ENCODE data around the gene OR5AU1.

OR5AU1 gene

DNA sequence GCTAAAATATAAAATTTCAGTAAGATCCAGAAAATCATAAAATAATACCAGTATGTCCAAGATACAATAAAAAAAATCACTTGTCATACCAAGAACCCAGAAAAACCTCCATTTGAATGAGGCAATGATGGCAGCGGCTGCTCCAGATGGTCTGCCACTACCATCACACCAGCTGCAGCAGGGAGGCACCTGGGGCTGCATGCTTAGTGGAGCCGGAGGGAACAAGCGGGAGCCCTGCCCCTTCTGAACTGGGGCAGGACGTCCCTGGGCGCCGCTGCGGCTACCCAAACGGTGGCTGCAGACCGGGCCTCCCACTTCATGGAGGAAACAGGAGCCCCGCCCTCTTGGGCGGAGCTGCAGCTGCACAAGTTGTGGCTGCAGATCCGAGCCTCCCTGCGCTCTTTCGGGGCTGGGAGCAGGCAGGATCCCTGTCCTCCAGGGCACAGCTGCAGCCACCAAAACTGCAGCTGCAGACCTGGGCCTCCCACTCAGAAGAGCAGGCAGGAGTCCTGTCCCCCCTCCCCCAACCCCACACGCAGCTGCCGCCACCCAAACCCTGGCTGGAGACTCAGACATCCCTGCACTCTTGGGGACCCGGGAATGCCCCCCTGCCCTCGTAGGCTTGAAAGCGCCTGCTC, 36.1 kb upstream of the OR5AU1 start:
- no peak for TF ChIP-seq ZFX (IDR thresholded peaks at IDR 0.05; ENCODE audit: borderline replicate concordance)
- TF ChIP-seq CTCF (IDR thresholded peaks at IDR 0.05), result no peak

DNA sequence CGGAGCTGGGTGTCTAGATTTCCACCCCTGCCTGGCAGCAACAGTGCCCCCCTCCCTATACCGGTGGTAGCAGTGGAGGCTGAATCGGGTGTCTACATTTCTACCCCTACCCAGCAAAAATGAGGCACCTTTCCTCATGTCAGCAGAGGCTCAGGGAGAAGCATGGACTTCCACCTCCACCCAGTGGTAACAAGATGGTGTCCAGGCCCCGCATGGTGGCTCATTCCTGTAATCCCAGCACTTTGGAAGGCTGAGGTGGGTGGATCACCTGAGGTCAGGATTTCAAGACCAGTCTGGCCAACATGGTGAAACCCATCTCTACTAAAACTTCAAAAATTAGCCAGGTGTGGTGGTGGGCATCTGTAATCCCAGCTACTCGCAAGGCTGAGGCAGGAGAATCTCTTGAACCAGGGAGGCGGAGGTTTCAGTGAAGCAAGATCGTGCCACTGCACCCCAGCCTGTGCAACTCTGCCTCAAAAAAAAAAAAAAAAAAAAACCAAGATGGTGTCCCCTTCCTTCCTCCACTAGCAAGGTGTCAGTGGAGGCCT, 35.5 kb upstream of the OR5AU1 start:
- no peak for TF ChIP-seq CTCF (IDR thresholded peaks at IDR 0.05)
- no peak for TF ChIP-seq ZFX (IDR thresholded peaks at IDR 0.05; ENCODE audit: borderline replicate concordance)
- H3K27ac ChIP-seq, result no peak overlapping the region

More for the DNA sequence above, 36.1 kb upstream of the OR5AU1 start:
- no peak overlapping the region for H3K27ac ChIP-seq

DNA sequence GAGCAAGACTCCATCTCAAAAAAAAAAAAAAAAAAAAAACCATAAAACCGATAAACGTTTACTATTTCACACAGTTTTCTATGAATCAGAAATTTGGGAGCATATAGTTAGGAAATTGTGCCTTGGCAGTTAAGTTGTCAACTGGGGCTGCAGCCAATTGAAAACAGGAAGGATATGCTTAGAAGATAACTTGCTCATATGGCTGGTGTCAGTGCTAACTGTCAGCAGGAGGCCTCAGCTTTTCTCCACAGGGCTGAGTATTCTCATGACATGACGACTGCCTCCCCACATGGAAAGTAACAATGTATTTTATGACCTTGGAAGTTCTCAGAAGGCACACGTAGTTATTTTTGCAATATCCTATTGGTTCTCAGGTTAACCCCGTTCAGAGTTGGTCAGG, 29.6 kb upstream of the OR5AU1 start:
- no peak overlapping the region for H3K27ac ChIP-seq
- TF ChIP-seq CTCF (IDR thresholded peaks at IDR 0.05) (no peak), ZFX (IDR thresholded peaks at IDR 0.05; ENCODE audit: borderline replicate concordance) (no peak)

- no peak for TF ChIP-seq ZFX (IDR thresholded peaks at IDR 0.05; ENCODE audit: borderline replicate concordance)
- TF ChIP-seq CTCF (IDR thresholded peaks at IDR 0.05), result no peak
- H3K27ac ChIP-seq, result no peak overlapping the region
Observed at GRCh38 chr14:21184254-21184653, 28.4 kb upstream of the OR5AU1 start.

DNA sequence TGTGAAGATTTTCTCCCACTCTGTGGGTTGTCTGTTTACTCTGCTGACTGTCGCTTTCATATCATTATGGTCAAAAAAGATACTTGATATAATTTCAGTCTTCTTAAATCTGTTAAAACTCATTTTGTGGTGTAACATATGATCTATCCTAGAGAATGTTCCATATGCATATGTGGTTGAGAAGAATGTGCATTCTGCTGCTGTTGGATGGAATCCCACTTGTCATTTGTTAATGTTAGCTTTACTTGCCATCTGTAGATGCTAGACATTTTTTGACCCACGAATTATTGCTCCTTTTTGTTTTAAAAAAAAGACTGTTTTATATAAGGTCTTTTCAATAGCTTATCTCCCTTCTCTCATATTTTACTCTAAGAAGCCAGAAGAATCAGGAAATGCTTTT, 26.3 kb upstream of the OR5AU1 start:
- TF ChIP-seq ZFX (IDR thresholded peaks at IDR 0.05; ENCODE audit: borderline replicate concordance), result no peak
- no peak for TF ChIP-seq CTCF (IDR thresholded peaks at IDR 0.05)

DNA sequence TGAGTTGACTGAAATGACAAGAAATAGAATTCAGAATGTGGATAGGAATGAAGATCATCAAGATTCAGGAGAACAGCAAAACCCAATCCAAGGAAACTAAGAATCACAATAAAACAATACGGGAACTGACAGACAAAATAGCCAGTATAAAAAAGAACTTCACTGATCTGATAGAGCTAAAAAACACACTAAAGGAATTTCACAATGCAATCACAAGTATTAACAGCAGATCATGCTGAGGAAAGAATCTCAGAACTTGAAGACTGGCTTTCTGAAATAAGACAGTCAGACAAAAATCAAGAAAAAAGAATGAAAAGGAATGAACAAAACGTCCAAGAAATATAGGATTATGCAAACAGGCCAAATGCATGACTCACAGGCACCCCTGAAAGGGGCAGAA, 15.3 kb upstream of the OR5AU1 start:
- no peak overlapping the region for H3K27ac ChIP-seq
- TF ChIP-seq ZFX (IDR thresholded peaks at IDR 0.05; ENCODE audit: borderline replicate concordance) (no peak), CTCF (IDR thresholded peaks at IDR 0.05) (no peak)

More for the DNA sequence above, 26.3 kb upstream of the OR5AU1 start:
- no peak overlapping the region for H3K27ac ChIP-seq

GRCh38 chr14:21169573-21169972, 13.7 kb upstream of the OR5AU1 start:
- TF ChIP-seq CTCF (IDR thresholded peaks at IDR 0.05), result no peak
- TF ChIP-seq ZFX (IDR thresholded peaks at IDR 0.05; ENCODE audit: borderline replicate concordance), result no peak
- no peak overlapping the region for H3K27ac ChIP-seq
